Bronchial epithelial cell (primary cell): ENCODE results near the gene BPGM. TPM values are rescaled to one million over a fixed set of nuclear protein-coding genes. Genes with fewer than 3 reads are reported as not detected.

Source experiments
- DNase-seq: peaks from one replicate; pipeline ENCODE4 v3.0.0-alpha.2; 2010; ENCODE audit warnings: low read depth
- FAIRE-seq: peaks from 2 replicates; lab custom pipeline; 2011; peaks lifted over from hg19 to GRCh38; lab: Jason Lieb, UNC
- H3K27me3 ChIP-seq: 2 replicates; pipeline ENCODE4 v1.5.1; 2011; ENCODE audit warnings: low read length; ENCODE audit not compliant: control insufficient read depth, insufficient read depth
- H3K36me3 ChIP-seq: 2 replicates; pipeline ENCODE4 v1.5.1; 2011; ENCODE audit warnings: low read length; ENCODE audit not compliant: control insufficient read depth, insufficient read depth
- H3K4me3 ChIP-seq: 2 replicates; pipeline ENCODE4 v1.5.1; 2011; ENCODE audit warnings: mild to moderate bottlenecking, low read depth, low read length, control low read depth
- CTCF ChIP-seq: IDR thresholded peaks from 2 replicates; pipeline ENCODE4 v1.5.1; 2011; ENCODE audit warnings: mild to moderate bottlenecking, moderate library complexity, low read length, control low read depth, inconsistent platforms; ENCODE audit not compliant: insufficient read depth, severe bottlenecking
- total RNA-seq: library from RNA; depleted of rRNA; stranded (reverse); fragments of >200 nt; gene quantifications from 2 replicates; pipeline ENCODE4 v1.2.1, GENCODE V29; 2014

The BPGM gene
- total RNA-seq, 1 donor from 2014 or later = 16.6 TPM

DNA sequence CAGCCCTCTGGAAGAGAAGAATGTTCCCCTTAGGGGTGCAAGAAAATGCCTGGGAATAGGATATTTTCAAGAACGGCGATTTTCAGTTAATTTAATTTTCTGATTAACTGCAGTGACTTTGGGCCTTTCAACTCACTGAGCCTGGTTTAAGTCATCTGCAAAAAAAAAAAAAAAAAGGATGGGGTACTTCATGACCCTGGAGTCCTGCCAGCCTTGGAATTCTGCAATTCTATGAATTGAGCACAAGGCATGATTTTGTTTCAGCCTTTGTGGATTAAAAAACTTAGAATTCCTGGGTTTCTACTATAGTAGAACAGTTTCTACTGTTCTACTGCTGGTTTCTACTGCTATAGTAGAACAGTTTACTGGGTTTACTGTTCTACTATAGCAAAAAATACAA is 74.5 kb downstream of the BPGM start:
- FAIRE-seq (no peak), DNase-seq (no peak)
- Histone ChIP-seq H3K27me3 (no peaks in the 10 kb centered on the region), H3K36me3 (no peaks in the 10 kb centered on the region), H3K4me3 (no peak overlapping the region)
- TF ChIP-seq CTCF = no peak

GRCh38 chr7:134722786-134723322 is 76.2 kb downstream of the BPGM start:
- no peak for TF ChIP-seq CTCF
- H3K4me3 ChIP-seq = no peak overlapping the region
- no peaks in the 10 kb centered on the region for H3K36me3 ChIP-seq
- H3K27me3 ChIP-seq = no peaks in the 10 kb centered on the region
- FAIRE-seq (no peak), DNase-seq (no peak)

GRCh38 chr7:134723892-134724291 is 77.2 kb downstream of the BPGM start:
- no peak for TF ChIP-seq CTCF
- Histone ChIP-seq H3K4me3 (no peak overlapping the region), H3K27me3 (no peaks in the 10 kb centered on the region), H3K36me3 (no peaks in the 10 kb centered on the region)
- FAIRE-seq (no peak), DNase-seq (no peak)

DNA sequence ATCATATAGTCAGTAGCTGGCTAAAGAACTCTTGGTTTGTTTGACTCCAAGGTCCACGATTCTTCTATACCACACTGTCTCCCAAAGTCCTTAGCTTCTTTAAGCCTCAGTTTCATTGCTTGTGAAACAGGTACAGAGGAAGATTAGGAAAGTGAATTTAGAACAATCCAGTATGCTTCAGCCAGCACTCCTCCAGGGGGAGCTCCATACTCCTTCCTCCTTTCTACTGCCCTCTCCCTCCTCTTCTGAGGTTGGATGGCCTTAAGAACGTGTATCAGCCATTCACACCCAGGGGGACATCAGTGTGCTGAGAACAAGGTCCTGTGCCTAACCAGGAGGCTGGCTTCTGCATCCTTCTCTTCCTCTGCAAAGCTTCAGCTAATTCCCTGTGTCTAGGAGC is 78.0 kb downstream of the BPGM start:
- peak; percentile 82 for TF ChIP-seq CTCF
- Histone ChIP-seq H3K27me3 (no peaks in the 10 kb centered on the region), H3K4me3 (no peak overlapping the region), H3K36me3 (no peaks in the 10 kb centered on the region)
- no peak for FAIRE-seq
- peak; percentile 59 for DNase-seq

DNA sequence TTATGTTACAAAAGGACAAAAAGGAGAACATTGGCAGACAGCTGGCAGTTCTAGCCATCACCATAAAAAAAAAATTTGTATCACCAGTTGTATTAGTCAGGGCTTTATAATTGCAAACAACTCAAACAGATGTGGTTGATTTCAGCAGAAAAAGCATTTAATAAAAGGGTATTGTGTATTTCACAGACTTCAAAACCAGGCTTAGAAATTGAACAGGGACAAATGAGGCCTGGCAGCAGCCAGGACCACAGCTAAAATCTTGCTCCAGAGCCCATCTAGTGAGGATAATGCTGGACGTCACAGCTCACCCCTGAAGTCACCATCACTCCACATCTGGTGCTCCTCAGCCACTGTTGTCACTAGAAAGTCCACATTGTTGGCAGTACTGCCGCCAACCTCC is 79.9 kb downstream of the BPGM start:
- FAIRE-seq = no peak
- no peaks in the 10 kb centered on the region for H3K27me3 ChIP-seq
- no peak for DNase-seq
- no peak for TF ChIP-seq CTCF
- H3K4me3 ChIP-seq = no peak overlapping the region
- H3K36me3 ChIP-seq = no peaks in the 10 kb centered on the region

GRCh38 chr7:134727711-134728110 is 81.1 kb downstream of the BPGM start:
- Histone ChIP-seq H3K36me3 (no peaks in the 10 kb centered on the region), H3K4me3 (no peak overlapping the region), H3K27me3 (no peaks in the 10 kb centered on the region)
- TF ChIP-seq CTCF = no peak
- no peak for FAIRE-seq
- DNase-seq = no peak

Other genes with a start within 250 kb of the BPGM start
- 77.1 and 102 TPM in 2 replicates for gene AKR1B1, start 187.8 kb upstream of the BPGM start, total RNA-seq
- 6.5 and 11.1 TPM in 2 replicates for gene AKR1B10, start 119.3 kb upstream of the BPGM start, total RNA-seq
- gene AKR1B15, start 97.7 kb upstream of the BPGM start, total RNA-seq = under 0.01 and 0.13 TPM in 2 replicates
- 71.3 and 102 TPM in 2 replicates for gene CALD1, start 132.8 kb downstream of the BPGM start, total RNA-seq